DMS153 treated with DMSO at 0.1 percent for 48 hours (cell line): ENCODE data around the gene KCNA1.

Experiments used
- DNase-seq: peaks from one replicate; lab custom pipeline; 2025; ENCODE audit not compliant: unreplicated experiment; lab: John Stamatoyannopoulos, UW

KCNA1 gene

DNA sequence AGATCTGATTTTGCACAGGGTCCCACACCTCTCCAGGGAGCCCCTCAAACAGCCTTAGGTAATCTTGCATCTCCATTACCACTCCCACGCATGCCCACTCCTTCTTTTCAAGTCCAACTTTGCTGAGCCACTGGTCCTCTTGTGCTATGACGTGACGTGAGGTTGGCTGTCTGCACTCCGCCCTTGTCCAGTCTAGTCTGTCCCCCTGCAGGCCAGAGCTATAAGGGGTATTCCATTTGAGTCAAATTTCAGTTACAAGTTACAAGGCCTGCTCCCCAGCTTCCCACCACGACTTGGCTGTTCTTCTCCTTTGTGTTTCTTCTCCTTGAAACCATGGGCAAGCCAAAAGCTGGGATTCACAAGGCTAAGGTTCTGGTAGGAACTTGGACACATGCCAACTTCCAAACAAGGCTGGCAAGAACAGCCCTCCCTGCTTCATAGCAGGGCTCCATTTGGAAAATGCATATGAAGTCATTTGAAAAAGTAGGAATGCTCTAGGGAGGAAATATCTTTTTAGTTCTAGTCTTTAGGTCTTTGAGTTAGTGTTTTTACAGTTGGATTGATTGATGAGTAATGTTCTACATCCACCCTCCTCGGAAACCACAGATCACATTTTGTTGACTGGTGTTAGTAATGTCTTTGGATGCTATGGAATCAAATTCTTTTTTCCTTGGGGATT, 49.1 kb downstream of the KCNA1 start:
- no peak for DNase-seq

DNA sequence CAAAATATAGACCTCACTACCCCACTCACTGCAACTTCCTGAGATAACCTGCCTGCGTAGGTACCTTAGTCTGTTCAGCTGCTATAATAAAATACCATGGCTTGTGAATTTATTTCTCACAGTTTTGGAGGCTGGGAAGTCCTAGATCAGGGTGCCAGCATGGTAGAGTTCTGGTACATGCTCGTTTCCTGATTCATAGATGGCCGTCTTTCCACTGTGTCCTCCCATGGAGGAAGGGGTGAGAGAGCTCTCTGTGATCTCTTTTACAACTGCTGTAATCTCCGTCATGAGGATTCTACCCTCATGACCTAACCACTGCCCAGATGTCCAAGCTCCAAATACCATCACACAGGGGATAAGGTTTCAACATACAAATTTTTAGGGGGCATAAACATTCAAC, 49.7 kb downstream of the KCNA1 start:
- DNase-seq = no peak

DNA sequence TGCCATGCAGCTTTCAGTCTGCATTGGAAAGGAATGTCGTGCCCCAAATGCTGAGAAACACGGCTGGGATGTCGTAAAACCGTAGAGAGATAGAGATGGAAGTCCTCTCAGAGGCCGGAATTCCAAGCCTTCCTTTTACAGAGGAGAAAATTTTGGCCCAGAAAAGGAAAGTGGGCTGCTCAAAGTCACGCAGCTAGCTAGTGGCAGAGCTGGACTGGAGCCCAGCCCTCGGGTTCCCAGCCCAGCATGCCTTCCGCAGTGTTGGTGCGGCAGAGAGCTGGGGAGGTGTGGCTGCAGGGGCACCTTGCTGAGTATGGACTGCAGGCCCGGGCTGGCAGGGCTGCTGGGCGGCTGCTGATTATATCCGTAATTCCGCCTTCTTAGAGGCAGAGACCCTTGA, 50.3 kb downstream of the KCNA1 start:
- no peak for DNase-seq

DNA sequence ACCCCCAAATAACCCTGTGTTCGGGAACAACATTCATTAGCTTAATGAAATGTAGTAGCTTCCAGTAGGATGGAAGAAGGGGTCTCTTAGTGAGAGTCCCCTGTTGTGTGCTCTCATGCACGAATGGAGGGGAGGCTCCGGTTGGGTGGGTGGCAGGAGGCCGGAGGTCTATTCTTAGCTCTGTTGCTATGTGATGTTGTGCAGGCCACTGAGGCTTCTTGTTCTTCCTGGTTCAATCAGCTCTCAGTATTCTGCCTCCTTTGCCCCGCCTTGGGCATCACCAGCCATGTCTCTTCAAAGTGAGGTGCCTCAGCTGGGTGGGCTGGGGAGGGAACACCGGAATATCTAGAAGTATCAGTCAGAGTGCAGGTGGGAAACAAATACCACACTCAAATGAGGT, 50.8 kb downstream of the KCNA1 start:
- DNase-seq = no peak

DNA sequence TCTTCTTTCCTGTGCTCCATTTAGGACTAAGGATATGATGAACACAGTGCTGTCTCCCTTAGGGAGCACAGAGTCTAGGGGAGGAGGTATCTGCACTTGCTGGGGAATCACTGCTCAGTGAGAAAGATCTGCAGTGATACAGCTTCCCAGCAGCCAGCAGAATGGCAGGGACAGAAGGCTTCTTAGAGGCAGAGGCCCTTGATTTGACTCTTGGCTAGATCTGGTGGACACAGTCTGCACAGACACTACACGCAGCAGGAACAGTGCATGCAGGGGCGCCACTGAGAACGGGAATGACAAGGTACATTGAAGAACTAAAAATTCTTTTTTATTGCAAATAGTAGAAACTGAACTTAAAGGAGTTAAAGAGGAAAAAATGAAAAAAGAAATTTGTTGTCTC, 51.6 kb downstream of the KCNA1 start:
- DNase-seq = no peak

DNA sequence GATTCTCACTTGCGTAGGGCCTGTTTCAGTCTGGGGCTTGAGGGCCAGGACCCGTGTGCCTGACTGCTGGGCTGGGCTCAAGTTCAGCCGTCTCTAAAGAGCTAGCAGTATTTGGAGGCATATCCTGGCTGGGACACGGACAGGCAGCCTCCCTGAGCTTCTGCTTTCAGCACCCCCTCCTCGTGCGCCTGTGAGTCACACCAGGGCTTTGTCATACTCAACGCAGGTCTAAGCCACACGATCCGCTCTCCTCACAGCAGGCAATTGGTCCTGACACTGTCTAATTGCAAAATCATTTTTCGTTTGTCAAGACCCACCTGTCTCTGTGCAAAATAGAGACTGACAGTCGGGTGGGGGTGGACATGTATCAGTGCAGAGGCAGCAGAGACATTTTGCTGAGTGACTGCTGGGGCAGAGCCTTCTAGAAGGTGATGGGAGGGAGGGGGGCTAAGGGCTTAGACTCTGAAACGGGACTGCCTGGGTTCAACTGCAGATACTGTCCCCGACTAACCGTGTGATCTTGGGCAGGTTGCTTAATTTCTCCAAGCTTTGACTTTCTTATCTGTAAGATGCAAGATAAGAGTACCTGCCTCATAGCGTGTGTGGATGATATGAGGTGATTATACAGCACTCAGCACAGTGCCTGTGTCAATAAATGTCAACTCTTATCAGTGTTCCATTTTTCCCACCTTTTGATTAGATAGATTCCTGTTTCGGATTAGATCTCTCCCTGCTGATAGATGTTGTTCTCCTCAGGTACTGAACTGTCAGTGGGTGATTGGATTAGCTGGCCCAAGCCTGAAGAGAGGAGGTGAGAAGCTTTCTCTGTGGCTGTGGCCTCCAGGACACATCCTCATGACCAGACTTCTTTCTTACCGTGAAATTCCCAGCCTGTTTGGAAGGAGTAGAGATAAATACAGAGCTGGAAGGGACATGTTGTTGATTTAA, 53.1 kb downstream of the KCNA1 start:
- DNase-seq = no peak
